Right cardiac atrium (tissue), 5 donors: ENCODE data around the gene ARPP21. TPM values are rescaled to one million over a fixed set of nuclear protein-coding genes. Genes with fewer than 3 reads are reported as not detected.

ENCODE experiments used
- ATAC-seq, 2 donors: fragments of 200-7000 bp; cut with Tn5 transposase; one replicate each; pipeline versions ENCODE4 v1.8.0 to v1.9.1; 2020; ENCODE audit warnings: moderate library complexity in 2 of 2, mild to moderate bottlenecking in 1 of 2
- DNase-seq, 3 donors: peaks; one replicate each; pipeline ENCODE4 v3.0.0-alpha.2; 2020
- H3K27ac ChIP-seq: one replicate; pipeline ENCODE4 v1.5.1; 2013; ENCODE audit warnings: mild to moderate bottlenecking, low read length, control low read depth, moderate library complexity
- H3K27me3 ChIP-seq: one replicate; pipeline ENCODE4 v1.6.1; 2013; ENCODE audit not compliant: control insufficient read depth, insufficient read depth
- H3K4me1 ChIP-seq: one replicate; pipeline ENCODE4 v1.6.1; 2013; ENCODE audit warnings: low read length; ENCODE audit not compliant: control insufficient read depth, insufficient read depth
- H3K4me3 ChIP-seq: one replicate; pipeline ENCODE4 v1.5.1; 2013; ENCODE audit warnings: low read length, control low read depth
- H3K9me3 ChIP-seq: one replicate; pipeline ENCODE4 v1.6.1; 2013; ENCODE audit warnings: low read length; ENCODE audit not compliant: control insufficient read depth
- WGBS: extraction: QIAGEN DNeasy Blood & Tissue Kit; methylation state at CpG from one replicate; pipeline ENCODE4 v1.1.7; 2013; 5-methylcytosine and 5-hydroxymethylcytosine counted together
- intact Hi-C, 4 donors: fragments of 100-400 bp; cut with DNase I; formaldehyde crosslinking; loops; one replicate each; pipeline versions ENCODE4 v1.11.0 to v1.14.0; 2022 to 2023
- polyA plus RNA-seq: library from polyadenylated mRNA; stranded (reverse); fragments of 200-250 nt; gene quantifications from one replicate; pipeline ENCODE4 v1.2.3, GENCODE V29; 2013
- total RNA-seq, 4 donors: library from RNA; stranded (reverse); fragmentation: NEBNext Ultra II Directional; extraction: Animal tissue kit (Norgen Biotek cat#: 25700); gene quantifications; one replicate each; pipeline ENCODE4 v1.2.1, GENCODE V29; 2021
- donor health status: healthy with polysubstance abuse.
- donor health status: DM: no; HTN: yes; CAD: no.
- donor health status: DM: no; HTN: no; CAD: no.
- donor health status: DM: no; HTN: yes; CAD: no; lungs with severe emphysema.
- donor health status: DM: yes; HTN: yes; CAD: no.

ARPP21 gene
- total and polyA plus RNA-seq, 5 donors = 0.11 to 0.35 (median 0.28) TPM; not detected in 1

GRCh38 chr3:35710554-35710953 is 71.2 kb downstream of the ARPP21 start:
- WGBS = 68% methylated on average over 1 of the region's 1 CpG
- Histone ChIP-seq H3K27me3 (peaks cover 2% of the 10 kb centered on the region), H3K4me3 (no peak overlapping the region), H3K27ac (no peak overlapping the region), H3K4me1 (no peaks in the 10 kb centered on the region), H3K9me3 (no peaks in the 10 kb centered on the region)
- intact Hi-C loops = no loop called here
- DNase-seq (no peak), ATAC-seq (no peak)

DNA sequence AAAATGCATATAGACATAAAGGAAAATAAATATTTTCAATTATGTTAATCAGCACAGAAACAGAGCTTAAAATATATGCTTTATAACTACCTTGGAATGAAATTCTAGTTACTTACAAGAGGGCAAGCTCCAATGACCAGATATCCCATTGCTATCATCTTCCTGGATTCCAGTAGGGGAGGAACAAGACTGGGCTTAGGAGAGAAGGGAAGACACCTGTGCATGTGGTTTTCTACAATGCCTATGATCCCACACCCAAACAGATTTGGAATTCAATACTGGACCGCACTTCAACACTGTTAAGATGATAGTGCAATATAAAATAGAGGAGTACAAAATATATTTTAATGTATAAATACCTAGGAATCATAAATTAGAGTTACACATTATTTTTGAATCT is 79.6 kb downstream of the ARPP21 start:
- ATAC-seq = no peak
- Histone ChIP-seq H3K4me1 (no peaks in the 10 kb centered on the region), H3K4me3 (no peak overlapping the region), H3K9me3 (no peaks in the 10 kb centered on the region), H3K27ac (no peak overlapping the region), H3K27me3 (no peaks in the 10 kb centered on the region)
- intact Hi-C loops = no loop called here
- 97% methylated on average over 1 of the region's 1 CpG for WGBS
- DNase-seq = no peak

GRCh38 chr3:35721628-35722027 is 82.3 kb downstream of the ARPP21 start:
- no peak for ATAC-seq
- H3K4me1 ChIP-seq = no peaks in the 10 kb centered on the region
- no peaks in the 10 kb centered on the region for H3K9me3 ChIP-seq
- H3K27ac ChIP-seq = no peak overlapping the region
- WGBS = 90% methylated on average over 8 of the region's 8 CpGs
- DNase-seq = no peak
- no peak overlapping the region for H3K4me3 ChIP-seq
- H3K27me3 ChIP-seq = no peaks in the 10 kb centered on the region
- intact Hi-C loops = no loop called here

- no peaks in the 10 kb centered on the region for H3K27me3 ChIP-seq
- H3K4me1 ChIP-seq = no peaks in the 10 kb centered on the region
- no peak overlapping the region for H3K27ac ChIP-seq
- DNase-seq (no peak), ATAC-seq (no peak)
- no peak overlapping the region for H3K4me3 ChIP-seq
- intact Hi-C loops = no loop called here
- H3K9me3 ChIP-seq = no peaks in the 10 kb centered on the region
These were observed 83.6 kb downstream of the ARPP21 start for GRCh38 chr3:35722902-35723301.

DNA sequence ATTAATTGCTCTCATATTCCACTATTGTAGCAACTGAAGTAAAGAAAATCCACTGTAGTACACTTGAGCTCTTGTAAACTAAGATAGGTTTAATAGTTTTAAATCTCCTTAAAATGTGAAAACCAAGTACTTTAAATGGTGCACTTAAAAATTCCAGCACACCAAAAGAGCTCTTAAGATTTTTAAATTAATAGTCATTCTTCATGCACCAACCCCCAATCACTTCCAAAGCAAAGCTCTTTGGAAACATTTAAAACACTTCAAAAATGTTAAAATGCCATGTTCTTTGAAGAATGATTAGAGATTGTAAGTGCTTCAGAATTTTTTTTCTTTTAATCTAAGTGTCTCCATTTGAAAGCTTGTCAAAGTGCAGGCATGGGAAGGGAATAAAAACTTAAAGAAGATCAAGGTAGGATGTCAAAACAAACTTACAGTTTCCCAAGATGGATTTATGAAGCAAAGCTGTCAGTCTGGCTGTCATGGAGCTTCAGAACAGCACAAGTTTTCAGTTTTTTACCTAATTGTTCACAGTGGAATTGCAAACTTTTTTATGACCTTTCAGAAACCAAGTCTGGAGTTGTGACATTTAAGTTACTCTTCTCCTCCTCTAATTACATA is 84.3 kb downstream of the ARPP21 start:
- no peaks in the 10 kb centered on the region for H3K9me3 ChIP-seq
- no peak overlapping the region for H3K27ac ChIP-seq
- ATAC-seq (no peak), DNase-seq (no peak)
- H3K27me3 ChIP-seq = no peaks in the 10 kb centered on the region
- H3K4me3 ChIP-seq = no peak overlapping the region
- no peaks in the 10 kb centered on the region for H3K4me1 ChIP-seq
- intact Hi-C loops = no loop called here

- Histone ChIP-seq H3K9me3 (no peaks in the 10 kb centered on the region), H3K27ac (no peak overlapping the region), H3K4me3 (no peak overlapping the region), H3K4me1 (no peaks in the 10 kb centered on the region), H3K27me3 (no peaks in the 10 kb centered on the region)
- ATAC-seq (no peak), DNase-seq (no peak)
- 79% methylated on average over 4 of the region's 4 CpGs for WGBS
- intact Hi-C loops = no loop called here
These were observed 84.8 kb downstream of the ARPP21 start for GRCh38 chr3:35724106-35724505.

DNA sequence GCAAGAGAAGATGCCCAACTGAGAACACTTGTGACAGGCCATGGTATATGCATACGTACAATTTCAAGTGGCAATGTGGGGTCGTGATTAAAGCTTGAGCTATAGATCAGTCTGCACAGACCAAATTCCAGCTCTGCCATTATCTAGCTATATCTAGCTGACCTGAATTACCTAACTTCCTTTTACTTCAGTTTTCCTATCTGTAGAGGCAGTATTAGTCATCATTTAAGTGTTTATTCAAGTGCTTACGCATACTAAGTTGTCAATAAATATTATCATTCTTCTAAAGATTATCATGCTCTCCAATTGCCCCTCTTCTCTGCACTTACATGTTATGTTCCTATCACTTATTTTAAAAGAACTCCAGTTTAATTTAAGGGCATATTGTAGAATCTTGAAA is 87.9 kb downstream of the ARPP21 start:
- intact Hi-C loops = no loop called here
- Histone ChIP-seq H3K9me3 (no peaks in the 10 kb centered on the region), H3K4me1 (no peaks in the 10 kb centered on the region), H3K4me3 (no peak overlapping the region), H3K27me3 (no peaks in the 10 kb centered on the region), H3K27ac (no peak overlapping the region)
- DNase-seq (no peak), ATAC-seq (no peak)
- 75% methylated on average over 3 of the region's 3 CpGs for WGBS

- H3K4me1 ChIP-seq = no peaks in the 10 kb centered on the region
- H3K27ac ChIP-seq = no peak overlapping the region
- H3K27me3 ChIP-seq = no peaks in the 10 kb centered on the region
- DNase-seq (no peak), ATAC-seq (no peak)
- intact Hi-C loops = no loop called here
- 91% methylated on average over 9 of the region's 9 CpGs for WGBS
- no peaks in the 10 kb centered on the region for H3K9me3 ChIP-seq
- H3K4me3 ChIP-seq = no peak overlapping the region
These were observed 94.0 kb downstream of the ARPP21 start for GRCh38 chr3:35733341-35733740.

GRCh38 chr3:35733864-35734263 is 94.5 kb downstream of the ARPP21 start:
- Histone ChIP-seq H3K4me3 (no peak overlapping the region), H3K27me3 (no peaks in the 10 kb centered on the region), H3K9me3 (no peaks in the 10 kb centered on the region), H3K27ac (no peak overlapping the region), H3K4me1 (no peaks in the 10 kb centered on the region)
- WGBS = 79% methylated on average over 2 of the region's 2 CpGs
- intact Hi-C loops = no loop called here
- ATAC-seq (no peak), DNase-seq (no peak)

DNA sequence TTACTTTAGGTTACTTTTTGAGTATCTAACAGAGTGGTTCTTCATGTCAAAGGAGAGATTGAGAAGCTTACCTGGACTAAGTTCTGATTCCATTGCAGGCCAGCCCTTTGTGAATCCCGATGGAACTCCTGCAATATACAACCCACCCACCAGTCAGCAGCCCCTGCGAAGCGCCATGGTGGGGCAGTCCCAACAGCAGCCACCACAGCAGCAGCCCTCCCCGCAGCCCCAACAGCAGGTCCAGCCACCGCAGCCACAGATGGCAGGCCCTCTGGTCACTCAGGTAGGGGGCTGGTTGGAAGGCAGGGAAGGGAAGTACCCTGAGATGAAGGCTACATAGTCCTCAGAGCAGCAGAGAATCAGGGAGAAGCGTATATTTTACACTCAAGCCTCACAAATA is 97.8 kb downstream of the ARPP21 start:
- WGBS = 96% methylated on average over 6 of the region's 6 CpGs
- H3K27me3 ChIP-seq = no peaks in the 10 kb centered on the region
- no peak overlapping the region for H3K27ac ChIP-seq
- no peak for ATAC-seq
- H3K4me1 ChIP-seq = no peaks in the 10 kb centered on the region
- no peaks in the 10 kb centered on the region for H3K9me3 ChIP-seq
- DNase-seq = peak in 1 of 3 donors; percentile 30
- intact Hi-C loops = no loop called here
- H3K4me3 ChIP-seq = no peak overlapping the region

DNA sequence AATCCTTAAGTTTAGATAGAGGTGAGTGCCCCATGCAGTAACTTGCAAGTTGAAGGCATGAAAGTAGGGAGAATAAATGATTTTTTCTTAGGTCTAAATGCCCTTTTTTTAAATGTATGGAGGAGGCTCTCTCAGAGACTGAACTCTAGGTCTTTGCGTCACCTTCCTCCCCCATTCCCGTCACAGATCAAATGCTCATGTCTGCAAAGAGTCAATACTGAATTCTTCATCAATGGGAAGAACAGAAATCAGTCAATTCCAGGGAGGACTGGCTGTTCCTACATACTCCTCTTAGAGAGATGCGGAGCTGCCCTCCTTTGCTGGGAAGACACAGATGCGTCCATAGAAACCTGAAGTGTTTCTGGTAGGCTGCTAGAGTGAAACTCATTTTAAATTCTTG is 98.2 kb downstream of the ARPP21 start:
- H3K4me3 ChIP-seq = no peak overlapping the region
- H3K27ac ChIP-seq = no peak overlapping the region
- no peaks in the 10 kb centered on the region for H3K9me3 ChIP-seq
- no peak for ATAC-seq
- H3K27me3 ChIP-seq = no peaks in the 10 kb centered on the region
- intact Hi-C loops = no loop called here
- no peaks in the 10 kb centered on the region for H3K4me1 ChIP-seq
- no peak for DNase-seq
- 96% methylated on average over 4 of the region's 4 CpGs for WGBS
